Measurements from ENCODE around the gene RACK1. TPM values are rescaled to one million over a fixed set of nuclear protein-coding genes. Genes with fewer than 3 reads are reported as not detected.
A peak's percentile ranks its signal among the peaks of the same experiment; 100 is the strongest.

The RACK1 gene
- polyA plus RNA-seq, 1 of the 3 experiments (the other 2 are of a cell fraction) = 4,715 TPM

DNA sequence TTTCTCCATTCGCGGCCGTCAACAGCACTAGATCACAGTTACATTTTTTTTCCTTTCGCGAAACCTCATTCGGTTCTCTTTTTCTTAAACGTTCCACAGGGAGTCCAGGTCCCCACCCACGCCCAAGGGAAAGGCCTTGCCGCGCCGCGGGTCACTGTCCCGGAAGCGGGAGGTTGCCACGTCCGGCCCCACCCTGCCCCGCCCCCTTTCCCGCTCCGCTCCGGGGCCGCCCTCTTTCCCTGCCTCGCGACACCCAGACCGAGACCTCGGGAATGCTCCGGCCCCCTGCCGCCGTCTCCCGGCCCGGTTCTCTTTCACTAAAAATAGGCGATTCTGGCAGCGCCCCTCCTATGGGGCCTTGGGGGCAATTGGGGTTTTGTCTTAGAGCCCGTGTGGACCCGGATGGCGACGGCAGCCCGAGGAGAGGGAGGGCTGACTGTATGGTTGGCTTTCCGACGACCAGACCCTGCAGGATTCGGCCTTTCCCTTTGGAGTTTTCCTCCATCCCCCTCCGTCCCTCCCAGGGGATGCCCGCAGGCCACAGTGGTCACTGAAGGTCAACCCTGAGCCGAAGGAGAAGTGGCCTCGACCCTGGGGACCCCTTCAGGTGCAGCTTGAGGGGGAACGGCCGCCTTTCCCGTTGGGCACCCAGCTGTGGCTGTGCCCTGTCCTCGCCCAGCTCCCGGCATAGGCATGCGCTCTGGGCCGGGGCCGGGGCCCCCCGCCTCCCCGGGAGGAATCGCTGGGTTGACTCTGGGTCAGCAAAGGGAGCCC lies 2.8 kb upstream of the RACK1 start:
- Histone ChIP-seq H4K20me1 (ENCODE audit: insufficient read depth) (peaks cover 52% of the 10 kb centered on the region), H3K27ac (ENCODE audit: low read depth in 2 of 2, low read length in 1 of 2) (peak overlapping the region; percentile 91 to 95), H3K36me3 (replicated peaks in 1 of 2; ENCODE audit: control insufficient read depth in 1 of 2, insufficient read depth in 2 of 2, low read length in 1 of 2) (peaks cover 10 to 33% of the 10 kb centered on the region in 2 experiments), H3K79me2 (ENCODE audit: insufficient read depth) (peaks cover 81% of the 10 kb centered on the region), H3K4me2 (peak overlapping the region; percentile 96), H3K9ac (peak overlapping the region; percentile 98), H3K9me3 (no peaks in the 10 kb centered on the region), H3K27me3 (ENCODE audit: insufficient read depth) (no peaks in the 10 kb centered on the region), H3K9me2 (no peaks in the 10 kb centered on the region), H3K4me1 (ENCODE audit: control insufficient read depth in 1 of 2, insufficient read depth in 2 of 2, low read depth in 1 of 2, low read length in 1 of 2) (peaks cover 18 to 35% of the 10 kb centered on the region in 2 experiments; a peak in 3 of 4 replicates), H2AFZ (ENCODE audit: low read depth) (peak overlapping the region; percentile 64), H3F3A (replicated peaks; ENCODE audit: insufficient read depth) (peaks cover 36% of the 10 kb centered on the region), H3K4me3 (ENCODE audit: low read depth in 2 of 2, low read length in 1 of 2) (peak overlapping the region; percentile 85 to 89)
- CTCF ChIA-PET = interaction anchor here (0.7 to 1.8 kb wide), 2 partner anchors 57 to 63 kb away, joined by 3 to 4 read pairs; no protein-coding TSS in a partner anchor
- DNase-seq = peak; percentile 93
- 0% methylated on average over 22 of the region's 55 CpGs for WGBS (ENCODE audit: low lambda C conversion rate)
- POLR2A ChIA-PET = interaction anchor here (1.0 to 2.1 kb wide), 4 partner anchors 12 to 35 kb away, joined by 4 to 9 read pairs (median 6); no protein-coding TSS in a partner anchor
- TF ChIP-seq TCF12 (IDR thresholded peaks at IDR 0.05) (0 out of 2 replicates have a peak, but pooled peaks have one; percentile 9), TAF1 (IDR thresholded peaks at IDR 0.05; ENCODE audit: borderline replicate concordance, low read depth, low read length) (peak; percentile 78), NRF1 (IDR thresholded peaks at IDR 0.05; ENCODE audit: low read depth, low read length) (peak; percentile 62), ELF1 (IDR thresholded peaks at IDR 0.05) (peak; percentile 75), FOXM1 (IDR thresholded peaks at IDR 0.05; ENCODE audit: low read depth) (no peak), FOXJ3 (CRISPR knock-in tag; IDR thresholded peaks at IDR 0.05) (peak; percentile 43; the same call in 1 of the 2 replicates), POLR2AphosphoS5 (IDR thresholded peaks at IDR 0.05; ENCODE audit: low read depth, low read length) (peak; percentile 75; the same call in 1 of the 2 replicates), JUND (IDR thresholded peaks at IDR 0.05) (no peak), SMC3 (IDR thresholded peaks at IDR 0.05; ENCODE audit: low read depth, low read length) (no peak), CHD2 (IDR thresholded peaks at IDR 0.05; ENCODE audit: low read length, partially characterized antibody) (peak; percentile 98), SIN3A (IDR thresholded peaks at IDR 0.05; ENCODE audit: borderline replicate concordance, low read depth, low read length) (peak; percentile 81; the same call in 1 of the 2 replicates), FOSL2 (IDR thresholded peaks at IDR 0.05; ENCODE audit: borderline replicate concordance, low read depth) (no peak), YY1 (IDR thresholded peaks at IDR 0.05; ENCODE audit: low read depth) (peak; percentile 47), MEF2A (IDR thresholded peaks at IDR 0.05; ENCODE audit: borderline replicate concordance, low read depth) (peak; percentile 11; the same call in 1 of the 2 replicates), GABPA (IDR thresholded peaks at IDR 0.05; ENCODE audit: low read depth) (peak; percentile 79), MXI1 (IDR thresholded peaks at IDR 0.05; ENCODE audit: low read depth, low read length) (peak; percentile 75)
- TF ChIP-seq, protein P1, sequence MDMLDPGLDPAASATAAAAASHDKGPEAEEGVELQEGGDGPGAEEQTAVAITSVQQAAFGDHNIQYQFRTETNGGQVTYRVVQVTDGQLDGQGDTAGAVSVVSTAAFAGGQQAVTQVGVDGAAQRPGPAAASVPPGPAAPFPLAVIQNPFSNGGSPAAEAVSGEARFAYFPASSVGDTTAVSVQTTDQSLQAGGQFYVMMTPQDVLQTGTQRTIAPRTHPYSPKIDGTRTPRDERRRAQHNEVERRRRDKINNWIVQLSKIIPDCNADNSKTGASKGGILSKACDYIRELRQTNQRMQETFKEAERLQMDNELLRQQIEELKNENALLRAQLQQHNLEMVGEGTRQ (IDR thresholded peaks at IDR 0.05; ENCODE audit: borderline replicate concordance, low read depth, low read length) = no peak
- TF ChIP-seq, protein P2, sequence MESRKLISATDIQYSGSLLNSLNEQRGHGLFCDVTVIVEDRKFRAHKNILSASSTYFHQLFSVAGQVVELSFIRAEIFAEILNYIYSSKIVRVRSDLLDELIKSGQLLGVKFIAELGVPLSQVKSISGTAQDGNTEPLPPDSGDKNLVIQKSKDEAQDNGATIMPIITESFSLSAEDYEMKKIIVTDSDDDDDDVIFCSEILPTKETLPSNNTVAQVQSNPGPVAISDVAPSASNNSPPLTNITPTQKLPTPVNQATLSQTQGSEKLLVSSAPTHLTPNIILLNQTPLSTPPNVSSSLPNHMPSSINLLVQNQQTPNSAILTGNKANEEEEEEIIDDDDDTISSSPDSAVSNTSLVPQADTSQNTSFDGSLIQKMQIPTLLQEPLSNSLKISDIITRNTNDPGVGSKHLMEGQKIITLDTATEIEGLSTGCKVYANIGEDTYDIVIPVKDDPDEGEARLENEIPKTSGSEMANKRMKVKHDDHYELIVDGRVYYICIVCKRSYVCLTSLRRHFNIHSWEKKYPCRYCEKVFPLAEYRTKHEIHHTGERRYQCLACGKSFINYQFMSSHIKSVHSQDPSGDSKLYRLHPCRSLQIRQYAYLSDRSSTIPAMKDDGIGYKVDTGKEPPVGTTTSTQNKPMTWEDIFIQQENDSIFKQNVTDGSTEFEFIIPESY (IDR thresholded peaks at IDR 0.05; ENCODE audit: borderline replicate concordance, low read depth) = peak; percentile 94
- TF ChIP-seq, protein P3, sequence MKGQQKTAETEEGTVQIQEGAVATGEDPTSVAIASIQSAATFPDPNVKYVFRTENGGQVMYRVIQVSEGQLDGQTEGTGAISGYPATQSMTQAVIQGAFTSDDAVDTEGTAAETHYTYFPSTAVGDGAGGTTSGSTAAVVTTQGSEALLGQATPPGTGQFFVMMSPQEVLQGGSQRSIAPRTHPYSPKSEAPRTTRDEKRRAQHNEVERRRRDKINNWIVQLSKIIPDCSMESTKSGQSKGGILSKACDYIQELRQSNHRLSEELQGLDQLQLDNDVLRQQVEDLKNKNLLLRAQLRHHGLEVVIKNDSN (IDR thresholded peaks at IDR 0.05; ENCODE audit: borderline replicate concordance, low read depth) = no peak
- TF ChIP-seq, protein P4, sequence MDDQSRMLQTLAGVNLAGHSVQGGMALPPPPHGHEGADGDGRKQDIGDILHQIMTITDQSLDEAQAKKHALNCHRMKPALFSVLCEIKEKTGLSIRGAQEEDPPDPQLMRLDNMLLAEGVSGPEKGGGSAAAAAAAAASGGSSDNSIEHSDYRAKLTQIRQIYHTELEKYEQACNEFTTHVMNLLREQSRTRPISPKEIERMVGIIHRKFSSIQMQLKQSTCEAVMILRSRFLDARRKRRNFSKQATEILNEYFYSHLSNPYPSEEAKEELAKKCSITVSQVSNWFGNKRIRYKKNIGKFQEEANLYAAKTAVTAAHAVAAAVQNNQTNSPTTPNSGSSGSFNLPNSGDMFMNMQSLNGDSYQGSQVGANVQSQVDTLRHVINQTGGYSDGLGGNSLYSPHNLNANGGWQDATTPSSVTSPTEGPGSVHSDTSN (IDR thresholded peaks at IDR 0.05) = 0 out of 2 replicates have a peak, but pooled peaks have one; percentile 13
- TF ChIP-seq, protein P5, sequence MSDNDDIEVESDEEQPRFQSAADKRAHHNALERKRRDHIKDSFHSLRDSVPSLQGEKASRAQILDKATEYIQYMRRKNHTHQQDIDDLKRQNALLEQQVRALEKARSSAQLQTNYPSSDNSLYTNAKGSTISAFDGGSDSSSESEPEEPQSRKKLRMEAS (IDR thresholded peaks at IDR 0.05; ENCODE audit: low read depth) = peak; percentile 82
- TF ChIP-seq, protein P6, sequence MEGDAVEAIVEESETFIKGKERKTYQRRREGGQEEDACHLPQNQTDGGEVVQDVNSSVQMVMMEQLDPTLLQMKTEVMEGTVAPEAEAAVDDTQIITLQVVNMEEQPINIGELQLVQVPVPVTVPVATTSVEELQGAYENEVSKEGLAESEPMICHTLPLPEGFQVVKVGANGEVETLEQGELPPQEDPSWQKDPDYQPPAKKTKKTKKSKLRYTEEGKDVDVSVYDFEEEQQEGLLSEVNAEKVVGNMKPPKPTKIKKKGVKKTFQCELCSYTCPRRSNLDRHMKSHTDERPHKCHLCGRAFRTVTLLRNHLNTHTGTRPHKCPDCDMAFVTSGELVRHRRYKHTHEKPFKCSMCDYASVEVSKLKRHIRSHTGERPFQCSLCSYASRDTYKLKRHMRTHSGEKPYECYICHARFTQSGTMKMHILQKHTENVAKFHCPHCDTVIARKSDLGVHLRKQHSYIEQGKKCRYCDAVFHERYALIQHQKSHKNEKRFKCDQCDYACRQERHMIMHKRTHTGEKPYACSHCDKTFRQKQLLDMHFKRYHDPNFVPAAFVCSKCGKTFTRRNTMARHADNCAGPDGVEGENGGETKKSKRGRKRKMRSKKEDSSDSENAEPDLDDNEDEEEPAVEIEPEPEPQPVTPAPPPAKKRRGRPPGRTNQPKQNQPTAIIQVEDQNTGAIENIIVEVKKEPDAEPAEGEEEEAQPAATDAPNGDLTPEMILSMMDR (IDR thresholded peaks at IDR 0.05) = no peak
